CD4-positive, alpha-beta T cell (primary cell): Measurements from ENCODE around the gene AXL. TPM values are rescaled to one million over a fixed set of nuclear protein-coding genes. Genes with fewer than 3 reads are reported as not detected.

Source experiments
- ATAC-seq: fragments of 200-7000 bp; cut with Tn5 transposase; one replicate; pipeline ENCODE4 v1.10.0; 2022; ENCODE audit warnings: mild to moderate bottlenecking; ENCODE audit not compliant: poor library complexity
- CTCF ChIA-PET: fragments of 350-600 bp; sonication (Branson Sonifier 250); formaldehyde crosslinking; loops from one replicate; lab custom pipeline; 2021; ENCODE audit warnings: antibody characterized with exemption, inconsistent platforms; lab: Charles Lee
- POLR2A ChIA-PET: fragments of 350-600 bp; sonication (Branson Sonifier 250); formaldehyde crosslinking; loops from one replicate; lab custom pipeline; 2021; ENCODE audit warnings: antibody characterized with exemption, inconsistent platforms; lab: Charles Lee
- DNase-seq, 14 experiments: peaks; one replicate each; pipeline ENCODE4 v3.0.0-alpha.2; 2013 to 2020; ENCODE audit warnings: mixed read lengths in 2 of 14
- H3K27ac ChIP-seq, 2 donors: one replicate each; pipeline versions ENCODE4 v1.5.1 to v1.7.0; 2013; ENCODE audit warnings: low read length in 2 of 2, low read depth in 1 of 2, mild to moderate bottlenecking in 1 of 2
- H3K27me3 ChIP-seq, 2 experiments: 1 replicate in 1 of 2; 2 replicates in 1 of 2; pipeline versions ENCODE4 v1.6.1 to v1.7.0; 2013; ENCODE audit warnings: low read length in 2 of 2, control low read depth in 1 of 2, mild to moderate bottlenecking in 1 of 2, moderate library complexity in 1 of 2; ENCODE audit not compliant: insufficient read depth in 2 of 2, control insufficient read depth in 1 of 2
- H3K36me3 ChIP-seq: one replicate; pipeline ENCODE4 v1.6.1; 2013; ENCODE audit warnings: low read length, control low read depth; ENCODE audit not compliant: insufficient read depth
- H3K4me1 ChIP-seq: one replicate; pipeline ENCODE4 v1.6.1; 2013; ENCODE audit warnings: low read length, control low read depth; ENCODE audit not compliant: insufficient read depth
- H3K4me3 ChIP-seq: one replicate; pipeline ENCODE4 v1.5.1; 2013; ENCODE audit warnings: mild to moderate bottlenecking, low read length, moderate library complexity
- H3K9me3 ChIP-seq, 2 experiments: 1 replicate in 1 of 2; 2 replicates in 1 of 2; pipeline versions ENCODE4 v1.6.1 to v1.7.0; 2013; ENCODE audit warnings: low read length in 2 of 2, mild to moderate bottlenecking in 2 of 2, control low read depth in 1 of 2, moderate library complexity in 1 of 2; ENCODE audit not compliant: control insufficient read depth in 1 of 2, insufficient read depth in 1 of 2
- H3K27ac Mint-ChIP-seq: one replicate; pipeline ENCODE4 v1.8.0; 2020; ENCODE audit warnings: mixed read lengths
- H3K27me3 Mint-ChIP-seq: one replicate; pipeline ENCODE4 v1.8.0; 2021; ENCODE audit warnings: mixed read lengths
- H3K36me3 Mint-ChIP-seq: one replicate; pipeline ENCODE4 v1.8.0; 2021; ENCODE audit warnings: low read depth, mixed read lengths
- H3K4me1 Mint-ChIP-seq: one replicate; pipeline ENCODE4 v1.8.0; 2021; ENCODE audit warnings: low read depth, mixed read lengths
- H3K4me3 Mint-ChIP-seq: one replicate; pipeline ENCODE4 v1.8.0; 2020; ENCODE audit warnings: mild to moderate bottlenecking, mixed read lengths
- H3K9me3 Mint-ChIP-seq: one replicate; pipeline ENCODE4 v1.8.0; 2020; ENCODE audit warnings: mixed read lengths
- intact Hi-C, 2 experiments: fragments of 100-400 bp; cut with DNase I in 1 of 2; cut with micrococcal nuclease in 1 of 2; formaldehyde crosslinking; loops; one replicate each; pipeline versions ENCODE4 v1.15.1 to v1.9.0; 2023 to 2025; cut with DNase I, micrococcal nuclease
- total RNA-seq, 174 experiments: library from RNA in 2 of 174; stranded (reverse) in 2 of 174; gene quantifications; one replicate each; pipeline ENCODE4 v1.2.3 and lab custom pipeline; 2021 to 2026
- TF ChIP-seq, protein P1 (sequence below): fragments of 200-600 bp; IDR thresholded peaks from one replicate; pipeline ENCODE4 v1.8.0; 2022; ENCODE audit warnings: antibody characterized with exemption, mild to moderate bottlenecking

Gene AXL
- total RNA-seq, 2 experiments from 2014 or later, result 0.30 to 0.42 TPM

DNA sequence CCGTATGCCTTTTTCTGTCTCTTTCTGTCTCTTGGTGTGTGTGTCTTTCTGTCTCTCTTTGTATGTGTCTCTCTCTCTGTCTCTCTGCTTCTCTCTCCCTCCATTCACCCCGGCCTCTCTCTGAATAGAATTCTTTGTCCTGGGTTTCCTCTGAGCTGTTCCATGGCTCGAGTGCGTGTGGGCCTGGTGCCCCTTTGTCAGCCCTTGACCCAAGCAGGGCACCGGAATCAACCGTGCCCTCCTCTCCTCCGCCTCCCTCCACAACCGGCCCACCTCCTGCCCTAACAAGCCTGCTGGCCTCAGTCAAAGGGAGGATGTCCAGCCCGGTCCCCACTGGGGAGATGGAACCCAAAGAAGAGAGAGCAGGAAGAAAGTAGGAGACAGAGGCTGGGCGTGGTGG, 3.2 kb downstream of the AXL start:
- no peaks in the 10 kb centered on the region for H3K9me3 Mint-ChIP-seq
- ATAC-seq, result no peak
- peaks cover 17 to 20% of the 10 kb centered on the region in 2 experiments for H3K27me3 ChIP-seq
- intact Hi-C loops, result no loop called here
- ChIA-PET CTCF (no interaction called here), POLR2A (no interaction called here)
- H3K36me3 Mint-ChIP-seq, result no peaks in the 10 kb centered on the region
- H3K36me3 ChIP-seq, result no peaks in the 10 kb centered on the region
- peaks cover 19% of the 10 kb centered on the region for H3K4me1 ChIP-seq
- TF ChIP-seq, protein P1, sequence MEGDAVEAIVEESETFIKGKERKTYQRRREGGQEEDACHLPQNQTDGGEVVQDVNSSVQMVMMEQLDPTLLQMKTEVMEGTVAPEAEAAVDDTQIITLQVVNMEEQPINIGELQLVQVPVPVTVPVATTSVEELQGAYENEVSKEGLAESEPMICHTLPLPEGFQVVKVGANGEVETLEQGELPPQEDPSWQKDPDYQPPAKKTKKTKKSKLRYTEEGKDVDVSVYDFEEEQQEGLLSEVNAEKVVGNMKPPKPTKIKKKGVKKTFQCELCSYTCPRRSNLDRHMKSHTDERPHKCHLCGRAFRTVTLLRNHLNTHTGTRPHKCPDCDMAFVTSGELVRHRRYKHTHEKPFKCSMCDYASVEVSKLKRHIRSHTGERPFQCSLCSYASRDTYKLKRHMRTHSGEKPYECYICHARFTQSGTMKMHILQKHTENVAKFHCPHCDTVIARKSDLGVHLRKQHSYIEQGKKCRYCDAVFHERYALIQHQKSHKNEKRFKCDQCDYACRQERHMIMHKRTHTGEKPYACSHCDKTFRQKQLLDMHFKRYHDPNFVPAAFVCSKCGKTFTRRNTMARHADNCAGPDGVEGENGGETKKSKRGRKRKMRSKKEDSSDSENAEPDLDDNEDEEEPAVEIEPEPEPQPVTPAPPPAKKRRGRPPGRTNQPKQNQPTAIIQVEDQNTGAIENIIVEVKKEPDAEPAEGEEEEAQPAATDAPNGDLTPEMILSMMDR, result no peak
- no peak overlapping the region for H3K27ac Mint-ChIP-seq
- no peak overlapping the region for H3K27ac ChIP-seq
- peaks cover 17% of the 10 kb centered on the region for H3K4me1 Mint-ChIP-seq
- no peak overlapping the region for H3K4me3 Mint-ChIP-seq
- H3K9me3 ChIP-seq, result peaks cover 0 to 7% of the 10 kb centered on the region in 2 experiments
- peaks cover 42% of the 10 kb centered on the region for H3K27me3 Mint-ChIP-seq
- H3K4me3 ChIP-seq, result no peak overlapping the region
- DNase-seq, result no peak

DNA sequence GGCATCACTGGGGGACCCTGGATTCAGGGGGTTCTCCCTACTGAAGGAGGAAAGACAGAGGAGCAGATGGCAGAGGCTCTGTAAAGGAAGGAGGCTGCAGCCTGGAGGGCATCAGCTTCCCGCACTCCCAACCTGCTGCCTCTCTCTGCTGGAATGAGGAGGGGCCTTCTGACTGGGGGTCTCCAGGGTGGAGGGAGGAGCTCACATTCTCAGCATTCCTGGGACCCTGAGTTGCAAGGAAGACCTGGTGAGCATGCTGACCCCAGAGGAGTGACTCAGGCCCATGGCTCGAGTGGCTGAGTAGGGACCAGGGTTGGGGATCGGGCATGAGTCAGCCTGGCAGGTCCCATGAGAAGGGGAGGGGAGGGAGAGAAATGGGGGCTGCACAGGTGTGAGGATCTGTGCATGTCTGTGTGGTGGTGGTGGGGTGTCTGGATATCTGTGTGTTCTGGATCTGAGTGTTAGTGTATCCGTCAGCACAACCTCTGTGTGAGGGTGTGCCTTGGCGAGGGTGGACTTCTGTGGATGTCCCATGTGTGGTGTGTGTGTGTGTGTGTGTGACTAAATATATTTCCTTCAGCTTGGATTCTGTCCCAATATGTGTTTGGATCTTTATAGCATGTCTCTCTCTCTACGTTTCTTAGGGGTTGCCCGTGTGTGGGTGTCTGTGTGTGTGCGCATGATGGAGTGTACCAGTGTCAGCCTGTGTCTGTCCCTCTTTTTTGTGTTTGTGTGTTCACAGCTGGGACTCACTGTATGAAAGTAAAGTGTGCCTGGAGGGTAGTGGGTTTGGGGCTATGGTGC, 4.6 kb downstream of the AXL start:
- H3K4me3 ChIP-seq, result no peak overlapping the region
- H3K27me3 ChIP-seq, result peaks cover 13 to 17% of the 10 kb centered on the region in 2 experiments
- DNase-seq (peak in 1 of 14 experiments; percentile 33), ATAC-seq (no peak)
- no peaks in the 10 kb centered on the region for H3K36me3 ChIP-seq
- peaks cover 18% of the 10 kb centered on the region for H3K4me1 Mint-ChIP-seq
- TF ChIP-seq, protein P1, result no peak
- intact Hi-C loops, result no loop called here
- H3K27ac Mint-ChIP-seq, result peak overlapping the region; percentile 18
- H3K4me1 ChIP-seq, result peaks cover 19% of the 10 kb centered on the region
- H3K36me3 Mint-ChIP-seq, result no peaks in the 10 kb centered on the region
- no peak overlapping the region for H3K27ac ChIP-seq
- H3K4me3 Mint-ChIP-seq, result peak overlapping the region; percentile 46
- H3K9me3 Mint-ChIP-seq, result no peaks in the 10 kb centered on the region
- POLR2A ChIA-PET, result no interaction called here
- CTCF ChIA-PET, result interaction anchor here (0.7 kb wide), 1 partner anchor 39 kb away, joined by 4 read pairs; no protein-coding TSS in a partner anchor
- H3K27me3 Mint-ChIP-seq, result peaks cover 32% of the 10 kb centered on the region
- H3K9me3 ChIP-seq, result peaks cover 0 to 7% of the 10 kb centered on the region in 2 experiments

DNA sequence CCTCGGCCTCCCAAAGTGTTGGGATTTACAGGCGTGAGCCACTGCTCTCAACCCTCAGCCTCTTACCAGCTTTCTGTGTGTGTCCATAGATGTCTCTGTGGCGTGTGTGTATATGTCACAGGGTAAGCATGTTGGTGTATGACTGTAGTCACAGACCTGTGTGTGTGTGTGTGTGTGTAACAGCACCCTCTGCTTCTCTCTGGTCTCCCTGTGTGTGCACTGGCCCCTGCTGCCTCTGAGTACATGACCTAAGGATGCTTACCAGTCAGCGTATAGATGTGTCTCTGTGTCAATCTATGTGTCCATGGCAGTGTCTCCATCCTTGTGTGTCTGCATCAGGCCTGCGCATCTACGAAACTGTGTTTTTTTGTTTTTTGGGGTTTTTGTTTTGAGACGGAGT, 5.6 kb downstream of the AXL start:
- H3K27ac Mint-ChIP-seq, result peak overlapping the region; percentile 18
- intact Hi-C loops, result loop anchor here (1.0 to 5.0 kb wide), 2 partner anchors 38 kb away; partner anchors contain the start of gene HNRNPUL1 (in 1 of the 2)

More for the DNA sequence above, 5.6 kb downstream of the AXL start:
- Histone ChIP-seq H3K4me3 (no peak overlapping the region), H3K27me3 (peaks cover 7 to 10% of the 10 kb centered on the region in 2 experiments), H3K36me3 (no peaks in the 10 kb centered on the region), H3K27ac (no peak overlapping the region), H3K9me3 (peaks cover 0 to 7% of the 10 kb centered on the region in 2 experiments), H3K4me1 (peaks cover 16% of the 10 kb centered on the region)
- Mint-ChIP-seq H3K4me1 (peaks cover 18% of the 10 kb centered on the region), H3K4me3 (no peak overlapping the region), H3K9me3 (no peaks in the 10 kb centered on the region), H3K27me3 (peaks cover 23% of the 10 kb centered on the region), H3K36me3 (no peaks in the 10 kb centered on the region)
- TF ChIP-seq, protein P1, result no peak
- no peak for ATAC-seq
- POLR2A ChIA-PET, result no interaction called here
- CTCF ChIA-PET, result no interaction called here
- no peak for DNase-seq
